Activated CD4-positive, alpha-beta T cell treated with anti-CD3 and anti-CD28 coated beads, Interleukin-2, Interleukin-4, amounts not matched to agents 100 ng/mL and 50 ng/mL, durations not matched to agents 16 hours and 8 hours (primary cell): Measurements from ENCODE around the gene BMAL1.
A peak's percentile ranks its signal among the peaks of the same experiment; 100 is the strongest.
"Not testable (repeated sequence)": the region's sequence is repeated elsewhere in the genome, so short reads cannot be mapped to it uniquely, and the experiment has no call there.

Source experiments
- DNase-seq: peaks from one replicate; pipeline ENCODE4 v3.0.0-alpha.2; 2020; ENCODE audit warnings: low spot score

Gene BMAL1

DNA sequence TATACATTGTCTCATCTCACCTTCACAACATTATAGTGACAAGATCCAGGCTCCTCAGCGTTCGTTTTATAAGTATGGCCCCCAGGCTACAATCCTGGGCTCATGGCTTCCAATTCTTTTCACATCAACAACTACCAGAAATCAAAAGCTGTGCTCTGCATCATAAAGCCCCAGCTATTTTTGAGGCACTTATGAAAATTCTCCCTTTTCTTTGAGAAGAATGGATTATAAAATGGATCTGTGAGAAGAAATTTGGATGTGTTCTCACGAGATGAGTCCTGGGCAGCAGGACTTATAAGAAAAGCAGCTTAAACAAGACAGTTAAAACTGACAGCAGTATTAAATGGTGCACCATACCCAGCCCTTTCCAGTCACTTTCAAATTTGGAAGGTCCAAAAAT, 105.2 kb downstream of the BMAL1 start:
- no peak for DNase-seq

DNA sequence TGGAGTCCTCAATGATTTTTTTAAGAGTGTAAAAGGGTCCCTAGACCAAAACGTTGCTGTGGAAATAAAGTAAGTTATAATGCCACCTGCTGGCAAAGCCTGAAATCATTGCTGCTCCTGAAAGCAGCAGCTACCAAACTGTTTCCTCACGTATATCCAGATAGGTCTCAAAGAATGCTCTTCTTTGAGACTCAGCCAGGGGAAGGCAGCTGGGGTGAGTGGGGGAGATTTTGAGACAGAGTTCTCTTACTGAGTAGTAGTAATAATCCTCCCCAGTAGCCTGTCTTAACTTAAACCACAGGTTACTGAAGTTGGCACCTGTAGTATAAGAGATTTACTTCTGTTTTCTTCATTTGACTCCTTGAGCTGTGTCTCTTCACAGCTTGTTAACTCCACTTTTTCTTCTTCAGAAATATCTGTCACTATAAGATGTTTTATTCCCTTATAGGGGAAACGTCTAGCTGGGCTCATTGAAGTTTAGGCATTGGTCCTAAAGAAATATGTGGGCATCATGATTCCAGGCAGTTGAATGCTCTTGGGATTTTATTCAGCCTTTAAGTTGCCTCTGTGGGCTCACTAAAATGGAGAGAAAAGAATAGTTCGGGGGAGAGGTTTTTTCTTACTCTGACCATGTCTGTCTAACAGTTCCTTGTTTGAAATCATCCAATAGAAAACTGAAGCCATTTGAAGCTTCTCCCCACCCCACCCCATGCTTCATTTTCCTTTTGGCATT, 107.5 kb downstream of the BMAL1 start:
- peak; percentile 34 for DNase-seq

DNA sequence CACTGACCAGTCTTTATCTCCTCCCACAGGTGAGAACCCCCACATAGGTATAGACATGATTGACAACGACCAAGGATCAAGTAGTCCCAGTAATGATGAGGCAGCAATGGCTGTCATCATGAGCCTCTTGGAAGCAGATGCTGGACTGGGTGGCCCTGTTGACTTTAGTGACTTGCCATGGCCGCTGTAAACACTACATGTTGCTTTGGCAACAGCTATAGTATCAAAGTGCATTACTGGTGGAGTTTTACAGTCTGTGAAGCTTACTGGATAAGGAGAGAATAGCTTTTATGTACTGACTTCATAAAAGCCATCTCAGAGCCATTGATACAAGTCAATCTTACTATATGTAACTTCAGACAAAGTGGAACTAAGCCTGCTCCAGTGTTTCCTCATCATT, 109.0 kb downstream of the BMAL1 start:
- no peak for DNase-seq

DNA sequence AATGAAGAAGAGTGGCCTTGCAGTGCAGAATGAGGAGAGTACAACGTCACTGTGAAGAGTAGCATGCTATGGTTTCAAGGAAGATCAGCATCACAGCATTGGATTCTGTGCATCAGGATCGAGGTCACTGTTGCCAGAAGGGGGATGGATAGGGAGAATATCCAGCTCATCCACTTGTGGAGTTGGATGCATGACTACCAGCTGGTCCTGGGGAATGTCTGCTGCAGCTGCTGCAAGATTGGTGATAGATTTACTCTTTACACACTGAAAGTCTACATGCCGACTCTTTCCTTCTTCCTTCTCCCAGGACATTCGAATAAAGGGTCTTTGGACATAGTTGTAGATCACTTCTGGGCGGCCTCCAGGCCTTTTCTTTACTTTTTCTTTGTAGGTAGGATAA, 111.2 kb downstream of the BMAL1 start:
- DNase-seq = no peak

DNA sequence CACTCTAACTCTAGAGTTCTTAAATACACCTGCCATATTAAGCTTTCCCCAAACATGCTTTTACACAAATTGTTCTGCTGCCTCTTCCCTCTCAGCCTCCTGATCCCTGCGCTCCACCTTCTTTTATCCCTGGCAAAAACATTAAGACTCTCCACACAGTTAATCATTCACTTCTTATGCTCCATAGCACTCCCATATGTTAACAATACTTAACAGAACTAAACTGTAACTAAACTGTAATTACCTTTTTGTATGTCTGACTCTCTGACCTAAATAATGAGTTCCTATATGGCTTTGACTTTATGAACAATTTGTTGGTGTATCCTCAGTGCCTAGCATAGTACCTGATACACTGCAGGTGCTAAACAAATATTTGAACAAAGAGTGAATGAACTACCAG, 113.6 kb downstream of the BMAL1 start:
- DNase-seq = no peak

DNA sequence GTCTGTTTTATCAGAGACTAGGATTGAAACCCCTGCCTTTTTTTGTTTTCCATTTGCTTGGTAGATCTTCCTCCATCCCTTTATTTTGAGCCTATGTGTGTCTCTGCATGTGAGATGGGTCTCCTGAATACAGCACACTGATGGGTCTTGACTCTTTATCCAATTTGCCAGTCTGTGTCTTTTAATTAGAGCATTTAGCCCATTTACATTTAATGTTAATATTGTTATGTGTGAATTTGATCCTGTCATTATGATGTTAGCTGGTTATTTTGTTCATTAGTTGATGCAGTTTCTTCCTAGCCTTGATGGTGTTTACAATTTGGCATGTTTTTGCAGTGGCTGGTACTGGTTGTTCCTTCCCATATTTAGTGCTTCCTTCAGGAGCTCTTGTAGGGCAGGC, 120.7 kb downstream of the BMAL1 start:
- not testable (repeated sequence) for DNase-seq

DNA sequence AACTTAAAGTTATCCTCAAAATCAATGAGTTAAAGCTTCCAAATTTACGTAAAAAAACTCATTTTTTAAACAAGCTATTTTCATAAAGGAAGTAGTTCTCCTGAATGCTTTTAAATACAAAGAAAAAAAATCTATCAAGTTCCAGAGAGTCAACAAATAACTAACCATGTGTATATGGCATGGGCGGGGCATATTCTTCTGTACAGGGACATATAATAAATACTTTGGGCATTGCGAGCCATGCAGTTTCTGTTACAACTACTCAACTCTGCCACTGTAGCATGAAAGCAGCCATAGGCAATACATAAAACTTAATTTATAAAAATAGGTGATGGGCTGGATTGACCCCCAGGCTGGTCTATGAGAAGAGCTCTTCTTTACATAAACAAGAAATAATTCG, 127.6 kb downstream of the BMAL1 start:
- no peak for DNase-seq

DNA sequence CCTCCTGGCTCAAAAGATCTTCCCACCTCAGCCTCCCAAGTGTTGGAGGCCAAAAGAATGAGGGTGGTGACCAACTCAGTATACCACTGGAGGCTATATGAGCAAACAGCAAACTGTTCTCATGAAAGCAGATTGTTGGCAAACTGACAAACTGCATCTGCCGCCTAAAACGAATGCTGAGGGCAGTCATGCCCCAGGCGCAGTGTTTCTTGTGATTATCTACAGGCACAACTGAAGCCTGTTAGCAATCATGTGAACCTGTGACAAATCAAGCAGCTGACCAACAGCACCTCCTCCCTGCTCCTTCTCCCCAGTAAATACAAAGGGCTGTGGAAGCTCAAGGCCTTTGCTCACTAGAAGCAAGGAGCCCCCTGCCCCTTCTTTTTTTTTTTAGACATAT, 137.6 kb downstream of the BMAL1 start:
- DNase-seq = no peak

DNA sequence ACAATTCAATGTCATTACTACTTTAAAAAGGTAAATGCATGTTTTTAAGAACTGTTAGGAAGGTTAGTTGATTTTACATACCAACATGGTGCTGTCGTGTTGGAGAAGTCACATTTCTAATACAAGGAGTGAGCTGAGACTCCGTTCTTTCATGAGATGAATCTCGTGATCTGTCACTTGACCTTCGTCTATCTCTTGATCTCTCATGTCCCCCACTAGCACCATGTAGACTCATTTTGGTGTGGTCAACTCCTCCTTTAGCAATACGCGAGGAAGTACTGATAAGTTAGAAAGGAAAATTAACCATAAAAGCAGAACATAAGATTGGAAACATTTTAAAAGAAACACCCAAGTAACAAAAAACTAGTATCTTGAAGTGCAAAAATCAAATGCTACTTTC, 144.0 kb downstream of the BMAL1 start:
- no peak for DNase-seq

DNA sequence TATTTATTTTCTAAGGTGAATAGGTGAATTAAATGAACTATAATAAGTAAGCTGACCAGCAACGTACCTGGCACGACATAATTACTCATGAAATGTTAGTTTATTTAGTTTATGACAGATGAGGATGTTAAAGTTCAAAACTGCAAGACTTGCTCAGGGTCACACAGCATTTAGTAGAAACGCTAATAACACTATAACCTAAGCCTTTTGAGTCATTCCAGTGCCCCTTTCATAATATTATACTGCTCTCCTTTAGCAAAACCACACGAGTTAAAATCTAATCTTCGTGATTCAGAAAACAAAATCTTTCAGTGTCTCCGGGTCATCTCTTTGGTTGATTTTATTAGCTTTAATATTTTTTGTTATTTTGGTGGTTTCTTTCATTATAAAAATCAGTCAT, 145.8 kb downstream of the BMAL1 start:
- no peak for DNase-seq

DNA sequence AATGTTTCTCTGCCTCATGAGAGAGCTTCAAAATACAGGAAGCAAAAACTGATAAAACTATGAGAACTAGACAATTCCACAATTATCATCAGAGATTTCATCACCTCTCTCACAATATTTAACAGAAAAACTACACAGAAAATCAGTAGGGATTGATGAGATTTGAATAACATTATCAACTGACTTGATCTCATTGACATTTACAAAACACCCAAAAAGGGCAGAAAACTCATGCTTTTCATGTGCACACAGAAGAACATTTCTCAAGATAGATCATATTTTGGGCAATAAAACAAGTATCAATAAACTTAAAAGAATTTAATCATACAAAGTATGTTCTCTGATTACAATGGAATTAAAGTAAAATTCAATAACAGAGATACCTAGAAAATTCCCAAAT, 149.8 kb downstream of the BMAL1 start:
- DNase-seq = no peak

DNA sequence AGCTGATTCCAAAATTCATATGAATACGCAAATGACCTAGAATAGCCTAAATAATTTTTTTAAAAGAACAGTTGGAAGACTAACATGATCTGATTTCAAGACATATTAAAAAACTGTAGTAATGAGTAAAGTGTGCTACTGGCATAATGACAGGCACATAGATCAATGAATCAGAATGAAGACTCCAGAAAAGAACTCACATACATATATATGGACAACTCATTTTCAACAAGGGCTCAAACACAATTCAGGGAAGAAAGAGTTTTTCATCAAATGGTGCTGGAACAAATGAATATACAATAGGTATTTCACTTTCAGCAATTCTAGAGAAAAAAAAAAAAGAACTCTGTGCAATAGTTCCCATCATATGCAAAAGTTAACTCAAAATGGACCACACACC, 151.7 kb downstream of the BMAL1 start:
- DNase-seq = no peak

DNA sequence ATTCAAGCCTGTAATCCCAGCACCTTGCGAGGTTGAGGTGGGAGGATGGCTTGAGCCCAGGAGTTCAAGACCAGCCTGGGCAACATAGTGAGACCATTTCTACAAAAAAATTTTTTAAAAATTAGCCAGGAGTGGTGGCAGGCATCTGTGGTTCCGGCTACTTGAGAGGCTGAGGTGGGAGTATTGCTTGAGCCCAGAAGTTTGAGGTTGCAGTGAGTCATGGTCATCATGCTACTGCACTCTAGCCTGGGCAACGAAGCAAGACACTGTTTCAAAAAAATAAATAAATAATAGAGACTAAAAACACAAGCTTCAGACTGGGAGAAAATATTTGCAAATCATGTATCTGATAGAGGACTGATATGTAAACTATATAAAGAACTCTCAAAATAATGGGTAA, 152.2 kb downstream of the BMAL1 start:
- DNase-seq = no peak

DNA sequence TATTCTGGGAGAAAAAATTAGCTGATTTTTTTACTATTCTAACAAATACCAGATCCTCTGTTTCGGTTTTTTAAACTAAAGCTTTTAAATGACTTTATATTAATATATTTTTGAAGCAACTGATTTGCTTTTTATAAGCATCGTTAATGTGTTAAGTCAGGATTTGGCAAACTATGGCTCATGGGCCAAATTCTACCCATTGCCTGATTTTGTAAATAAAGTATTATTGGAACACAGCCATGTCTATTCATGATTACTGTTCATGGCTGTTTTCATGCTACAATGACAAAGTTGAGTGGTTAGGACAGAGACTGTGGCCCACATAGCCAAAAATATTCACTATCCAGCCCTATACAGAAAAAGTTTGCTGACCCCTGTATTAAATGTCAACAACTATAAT, 155.8 kb downstream of the BMAL1 start:
- DNase-seq = no peak

DNA sequence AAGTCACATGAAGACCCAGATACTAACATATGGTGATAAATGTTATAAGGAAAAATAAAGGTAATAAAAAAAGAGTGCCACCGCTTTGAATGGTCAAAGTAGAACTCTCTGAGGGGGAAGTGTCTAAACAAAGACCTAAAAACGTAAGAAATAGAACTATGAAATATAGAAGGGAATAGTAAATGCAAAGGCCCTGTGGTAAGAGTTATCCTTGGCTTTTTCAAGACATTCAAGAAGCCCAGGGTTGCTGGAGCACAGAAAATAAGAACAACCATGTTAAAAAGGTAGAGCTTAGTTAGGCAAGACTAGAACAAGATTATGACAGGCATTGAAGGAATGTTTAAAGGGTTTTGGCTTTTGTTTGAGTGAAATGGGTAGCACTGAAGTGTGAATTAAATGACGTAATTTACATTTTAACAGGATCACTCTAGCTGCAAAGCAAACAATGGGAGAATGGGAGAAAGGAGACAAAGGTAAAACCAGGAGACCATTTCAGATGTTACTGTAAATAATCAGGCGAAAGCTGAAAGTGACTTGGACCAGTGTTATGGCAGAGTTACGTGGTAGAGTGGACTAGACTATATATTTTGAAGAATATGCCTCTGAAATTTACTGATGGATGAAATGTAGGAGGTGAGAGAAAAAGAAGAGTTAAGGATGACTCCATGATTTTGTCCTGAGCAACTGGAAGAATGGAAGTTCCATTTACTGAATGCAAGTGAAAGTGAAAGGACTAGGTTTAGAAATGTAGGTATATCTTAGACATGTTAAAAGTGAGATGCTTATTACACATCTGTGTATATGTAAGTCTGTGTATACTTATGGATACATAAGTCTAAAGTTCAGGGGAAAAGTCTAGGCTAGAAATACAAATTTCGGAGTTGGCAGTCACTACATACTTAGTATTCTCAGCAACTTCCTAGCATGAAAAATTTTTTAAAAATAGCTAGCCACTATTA, 156.9 kb downstream of the BMAL1 start:
- no peak for DNase-seq

DNA sequence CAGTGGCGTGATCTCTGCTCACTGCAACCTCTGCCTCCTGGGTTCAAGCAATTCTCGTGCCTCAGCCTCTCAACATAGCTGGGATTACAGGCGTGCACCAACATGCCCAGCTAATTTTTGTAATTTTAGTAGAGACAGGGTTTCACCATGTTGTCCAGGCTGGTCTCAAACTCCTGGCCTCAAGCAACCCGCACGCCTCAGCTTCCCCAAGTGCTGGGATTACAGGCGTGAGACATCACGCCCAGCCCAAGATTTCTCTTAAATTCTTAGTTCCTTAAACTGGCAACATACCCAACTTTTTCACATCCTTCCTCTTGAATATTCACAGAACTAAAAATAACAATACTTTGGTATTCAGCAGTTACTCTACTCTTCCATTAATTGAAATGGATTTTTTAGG, 159.2 kb downstream of the BMAL1 start:
- not testable (repeated sequence) for DNase-seq
